ENCODE results near the gene RERE. TPM values are rescaled to one million over a fixed set of nuclear protein-coding genes. Genes with fewer than 3 reads are reported as not detected.

Gene RERE
- polyA plus RNA-seq, 2 donors = 14.0 to 24.4 TPM

DNA sequence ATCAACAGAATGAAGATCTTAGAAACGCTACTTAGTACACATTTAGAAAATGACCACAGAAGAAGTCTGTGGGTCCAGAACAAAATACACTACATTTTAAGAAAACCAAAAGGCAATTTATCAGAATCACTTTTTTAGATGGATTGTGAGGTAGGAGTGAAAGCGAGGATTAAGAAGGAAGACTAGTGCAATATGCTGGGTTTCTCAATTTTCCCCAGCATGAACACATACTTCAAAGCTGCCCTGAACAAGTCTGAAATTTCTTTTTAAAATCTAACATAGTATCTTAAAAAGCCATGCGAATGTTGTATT, 299.0 kb downstream of the RERE start:
- no peaks in the 10 kb centered on the region for H3K36me3 ChIP-seq (ENCODE audit: control insufficient read depth in 2 of 2, insufficient read depth in 2 of 2, low read length in 1 of 2)
- H3K27ac ChIP-seq (ENCODE audit: low read depth in 2 of 2, low read length in 1 of 2) = no peak overlapping the region
- H3K27me3 ChIP-seq (ENCODE audit: control insufficient read depth in 1 of 2, insufficient read depth in 2 of 2, low read length in 2 of 2) = no peaks in the 10 kb centered on the region
- H3K4me3 ChIP-seq (ENCODE audit: low read depth in 1 of 2, low read length in 2 of 2) = no peak overlapping the region
- no peaks in the 10 kb centered on the region for H3K9me3 ChIP-seq (ENCODE audit: control insufficient read depth in 2 of 2, insufficient read depth in 1 of 2, low read depth in 1 of 2, low read length in 1 of 2)
- WGBS, 2 donors = 87 to 88% methylated on average over 3 of the region's 3 CpGs
- H3K4me1 ChIP-seq (ENCODE audit: control insufficient read depth in 2 of 2, insufficient read depth in 2 of 2, low read length in 1 of 2) = peaks cover 0 to 2% of the 10 kb centered on the region in 2 donors

DNA sequence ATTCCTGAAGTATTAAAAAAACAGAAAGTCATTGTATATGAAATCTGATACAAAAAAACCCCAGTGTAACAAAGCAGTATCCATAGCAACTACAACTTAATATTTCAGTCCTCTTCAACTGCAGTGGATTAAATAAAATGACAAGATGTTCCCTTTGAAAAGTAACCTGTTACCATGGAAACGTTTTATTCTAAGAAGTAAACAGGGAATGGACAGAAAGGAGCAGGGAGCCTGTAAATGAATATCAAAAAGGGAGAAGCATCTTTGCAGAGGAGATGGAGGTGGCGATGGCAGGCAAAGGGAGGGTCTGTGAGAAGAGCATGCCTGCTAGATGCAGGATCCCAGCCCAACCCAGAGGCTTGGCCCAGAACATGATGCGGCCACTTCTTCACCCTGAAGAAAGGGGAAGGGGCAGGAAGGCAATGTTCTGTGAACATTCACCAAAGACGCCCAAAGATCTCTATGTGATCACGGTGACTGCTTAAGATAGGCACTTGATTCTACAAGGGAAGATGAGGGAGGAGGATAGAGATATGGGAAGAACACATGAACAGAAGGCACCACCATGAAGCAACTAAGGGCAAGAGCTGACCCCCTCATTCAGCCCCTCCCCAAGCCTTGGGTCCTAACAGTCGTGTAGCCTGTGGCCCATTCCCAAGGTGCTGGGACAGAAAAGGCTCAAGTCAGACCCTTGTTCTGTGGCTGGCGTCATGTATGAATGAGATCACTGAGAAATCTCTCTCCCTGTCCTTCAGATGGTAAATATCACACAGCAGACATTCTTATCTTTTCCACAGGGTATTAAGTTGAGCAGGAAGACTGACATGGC, 299.6 kb downstream of the RERE start:
- H3K9me3 ChIP-seq (ENCODE audit: control insufficient read depth in 2 of 2, insufficient read depth in 1 of 2, low read depth in 1 of 2, low read length in 1 of 2) = no peaks in the 10 kb centered on the region
- no peaks in the 10 kb centered on the region for H3K36me3 ChIP-seq (ENCODE audit: control insufficient read depth in 2 of 2, insufficient read depth in 2 of 2, low read length in 1 of 2)
- H3K27ac ChIP-seq (ENCODE audit: low read depth in 2 of 2, low read length in 1 of 2) = peak overlapping the region; percentile 4 to 26
- WGBS, 2 donors = 75 to 79% methylated on average over 7 of the region's 7 CpGs
- no peaks in the 10 kb centered on the region for H3K27me3 ChIP-seq (ENCODE audit: control insufficient read depth in 1 of 2, insufficient read depth in 2 of 2, low read length in 2 of 2)
- no peak overlapping the region for H3K4me3 ChIP-seq (ENCODE audit: low read depth in 1 of 2, low read length in 2 of 2)
- H3K4me1 ChIP-seq (ENCODE audit: control insufficient read depth in 2 of 2, insufficient read depth in 2 of 2, low read length in 1 of 2) = peaks cover 0 to 2% of the 10 kb centered on the region in 2 donors

DNA sequence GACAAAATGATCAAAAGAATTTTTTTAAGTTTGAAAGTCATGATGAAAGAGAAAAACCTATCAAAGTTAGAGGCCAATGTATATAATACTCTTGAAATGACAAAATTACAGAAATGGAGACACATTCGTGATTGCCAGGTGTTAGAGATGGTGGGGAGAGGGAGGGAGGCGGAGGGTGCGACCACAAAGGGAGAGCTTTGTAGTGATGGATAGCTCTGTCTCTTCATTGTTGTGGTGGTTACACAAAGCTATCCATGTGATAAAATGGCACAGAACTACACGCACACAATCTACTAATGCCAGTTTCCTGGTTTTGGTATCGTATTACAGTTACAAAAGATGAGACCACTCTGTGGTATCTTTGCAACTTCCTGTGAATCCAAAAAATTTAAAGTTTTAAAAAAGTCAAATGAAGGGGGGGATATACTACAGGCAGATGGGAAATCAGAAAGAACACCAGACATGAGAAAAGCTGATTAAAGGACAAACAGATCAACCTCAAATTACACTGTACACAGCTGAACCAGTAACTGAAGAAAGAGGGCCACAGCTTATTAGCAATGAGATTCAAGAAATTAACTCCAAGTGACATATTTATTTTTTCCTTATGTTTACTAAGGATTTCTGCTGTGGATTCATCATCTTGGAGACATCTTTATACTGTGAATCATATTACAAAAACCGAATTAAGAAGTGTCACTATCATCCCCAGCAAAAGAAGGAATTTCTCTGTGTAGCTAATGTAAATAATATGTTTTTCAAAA, 300.5 kb downstream of the RERE start:
- Histone ChIP-seq H3K36me3 (ENCODE audit: control insufficient read depth in 2 of 2, insufficient read depth in 2 of 2, low read length in 1 of 2) (no peaks in the 10 kb centered on the region), H3K9me3 (ENCODE audit: control insufficient read depth in 2 of 2, insufficient read depth in 1 of 2, low read depth in 1 of 2, low read length in 1 of 2) (no peaks in the 10 kb centered on the region), H3K27ac (ENCODE audit: low read depth in 2 of 2, low read length in 1 of 2) (no peak overlapping the region), H3K4me3 (ENCODE audit: low read depth in 1 of 2, low read length in 2 of 2) (no peak overlapping the region), H3K27me3 (ENCODE audit: control insufficient read depth in 1 of 2, insufficient read depth in 2 of 2, low read length in 2 of 2) (no peaks in the 10 kb centered on the region), H3K4me1 (ENCODE audit: control insufficient read depth in 2 of 2, insufficient read depth in 2 of 2, low read length in 1 of 2) (no peaks in the 10 kb centered on the region)
- WGBS, 2 donors = 64 to 69% methylated on average over 6 of the region's 6 CpGs

DNA sequence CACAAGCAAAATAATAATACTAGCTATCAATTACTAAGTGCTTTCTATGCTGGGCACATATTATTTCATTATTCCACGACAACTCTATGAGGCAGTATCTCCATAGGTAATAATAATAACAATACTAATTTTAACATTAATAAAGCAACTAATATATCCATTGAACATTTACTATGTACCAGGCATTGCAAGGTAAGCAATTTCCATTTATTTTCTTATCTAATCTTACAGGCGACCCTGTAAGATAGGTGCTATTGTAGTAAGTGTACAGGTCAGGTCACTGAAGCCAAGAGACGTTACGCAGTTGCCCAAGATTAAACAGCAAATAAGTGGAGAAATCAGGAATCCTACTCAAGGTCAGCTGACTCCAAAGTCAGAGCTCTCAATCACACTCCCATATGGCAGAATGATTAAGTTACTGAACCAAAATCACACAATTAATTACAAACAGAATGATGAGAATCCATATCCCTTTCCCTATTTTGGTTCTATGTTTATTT, 301.1 kb downstream of the RERE start:
- Histone ChIP-seq H3K9me3 (ENCODE audit: control insufficient read depth in 2 of 2, insufficient read depth in 1 of 2, low read depth in 1 of 2, low read length in 1 of 2) (no peaks in the 10 kb centered on the region), H3K4me1 (ENCODE audit: control insufficient read depth in 2 of 2, insufficient read depth in 2 of 2, low read length in 1 of 2) (no peaks in the 10 kb centered on the region), H3K36me3 (ENCODE audit: control insufficient read depth in 2 of 2, insufficient read depth in 2 of 2, low read length in 1 of 2) (no peaks in the 10 kb centered on the region), H3K27me3 (ENCODE audit: control insufficient read depth in 1 of 2, insufficient read depth in 2 of 2, low read length in 2 of 2) (no peaks in the 10 kb centered on the region), H3K4me3 (ENCODE audit: low read depth in 1 of 2, low read length in 2 of 2) (no peak overlapping the region), H3K27ac (ENCODE audit: low read depth in 2 of 2, low read length in 1 of 2) (no peak overlapping the region)
- WGBS, 2 donors = 73 to 85% methylated on average over 4 of the region's 4 CpGs

DNA sequence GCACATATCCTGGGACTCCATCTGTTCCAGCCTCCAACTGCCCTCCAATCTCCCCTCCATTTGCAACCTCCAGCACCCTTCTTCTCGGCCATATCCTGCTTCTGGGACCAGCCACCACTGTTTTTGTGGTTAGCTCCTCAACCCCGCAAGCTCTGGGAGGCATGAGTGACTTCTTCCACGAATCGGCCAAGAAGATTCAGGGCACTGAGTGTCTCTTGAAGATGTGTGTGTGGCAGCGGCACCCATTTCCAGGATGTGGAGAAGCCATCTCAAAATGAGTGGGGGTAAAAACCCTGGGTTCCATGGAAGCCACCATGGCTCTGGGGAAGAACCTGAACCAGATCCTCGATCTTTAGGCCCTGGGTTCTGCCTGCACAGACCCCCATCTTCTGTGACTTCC, 304.9 kb downstream of the RERE start:
- Histone ChIP-seq H3K27me3 (ENCODE audit: control insufficient read depth in 1 of 2, insufficient read depth in 2 of 2, low read length in 2 of 2) (no peaks in the 10 kb centered on the region), H3K27ac (ENCODE audit: low read depth in 2 of 2, low read length in 1 of 2) (no peak overlapping the region), H3K4me3 (ENCODE audit: low read depth in 1 of 2, low read length in 2 of 2) (no peak overlapping the region), H3K36me3 (ENCODE audit: control insufficient read depth in 2 of 2, insufficient read depth in 2 of 2, low read length in 1 of 2) (no peaks in the 10 kb centered on the region), H3K4me1 (ENCODE audit: control insufficient read depth in 2 of 2, insufficient read depth in 2 of 2, low read length in 1 of 2) (no peaks in the 10 kb centered on the region), H3K9me3 (ENCODE audit: control insufficient read depth in 2 of 2, insufficient read depth in 1 of 2, low read depth in 1 of 2, low read length in 1 of 2) (no peaks in the 10 kb centered on the region)
- WGBS, 2 donors = 93 to 95% methylated on average over 6 of the region's 6 CpGs

DNA sequence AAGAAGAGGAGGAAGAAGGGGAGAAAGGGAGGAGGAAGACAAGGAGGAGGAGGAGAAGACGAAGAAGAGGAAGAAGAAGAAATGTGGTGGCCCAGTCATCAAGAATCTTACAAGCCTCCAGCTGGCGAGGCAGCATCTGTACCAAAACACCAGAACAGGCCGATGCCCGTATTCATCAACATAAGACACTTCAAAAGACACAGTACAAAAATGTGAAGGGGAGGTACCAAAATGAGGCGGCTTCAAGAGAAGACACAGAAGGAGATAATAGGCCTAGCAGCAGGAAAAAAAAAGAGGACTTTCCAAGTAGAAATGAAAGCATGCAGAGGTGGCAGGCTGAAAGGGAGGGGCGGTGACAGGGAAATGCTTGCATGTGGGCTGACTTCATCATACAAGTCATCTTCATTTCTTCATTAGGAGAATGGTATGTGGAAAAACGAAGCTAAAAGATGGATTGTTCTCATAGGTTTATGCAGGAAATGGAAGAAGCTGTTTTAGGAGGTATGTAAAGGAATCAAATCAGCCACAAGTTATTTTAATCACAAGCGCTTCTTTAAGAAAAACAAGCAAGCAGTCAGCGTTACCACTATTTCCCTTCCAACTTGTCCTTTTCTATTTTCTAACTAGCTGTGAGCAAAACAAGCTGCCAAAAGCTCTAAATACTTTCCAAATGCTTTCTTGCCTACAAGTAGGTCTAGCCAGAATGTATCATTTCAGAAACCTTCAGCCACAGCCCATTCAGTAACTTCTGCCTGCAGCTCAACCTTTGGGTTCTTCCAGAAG, 307.2 kb downstream of the RERE start:
- Histone ChIP-seq H3K9me3 (ENCODE audit: control insufficient read depth in 2 of 2, insufficient read depth in 1 of 2, low read depth in 1 of 2, low read length in 1 of 2) (no peaks in the 10 kb centered on the region), H3K27ac (ENCODE audit: low read depth in 2 of 2, low read length in 1 of 2) (peak overlapping the region; percentile 17 to 28), H3K36me3 (ENCODE audit: control insufficient read depth in 2 of 2, insufficient read depth in 2 of 2, low read length in 1 of 2) (no peaks in the 10 kb centered on the region), H3K27me3 (ENCODE audit: control insufficient read depth in 1 of 2, insufficient read depth in 2 of 2, low read length in 2 of 2) (no peaks in the 10 kb centered on the region), H3K4me3 (ENCODE audit: low read depth in 1 of 2, low read length in 2 of 2) (no peak overlapping the region), H3K4me1 (ENCODE audit: control insufficient read depth in 2 of 2, insufficient read depth in 2 of 2, low read length in 1 of 2) (no peaks in the 10 kb centered on the region)
- WGBS, 2 donors = 31% methylated on average over 9 of the region's 9 CpGs

DNA sequence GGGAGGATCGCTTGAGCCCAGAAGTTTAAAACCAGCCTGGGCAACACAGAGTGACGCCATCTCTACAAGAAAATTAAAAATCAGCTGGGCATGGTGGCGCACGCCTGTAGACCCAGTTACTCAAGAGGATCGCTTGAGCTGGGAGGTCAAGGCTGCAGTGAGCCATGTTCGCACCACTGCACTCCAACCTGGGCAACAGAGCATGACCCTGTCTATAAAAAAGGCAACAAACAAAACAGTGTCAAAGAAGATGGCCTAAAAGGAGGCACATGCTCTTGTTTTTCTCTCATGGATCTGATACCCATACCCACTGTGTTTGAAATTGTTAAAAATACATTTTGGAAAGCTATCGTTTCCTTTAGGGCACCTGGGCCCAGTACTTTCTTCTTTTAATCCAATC, 307.9 kb downstream of the RERE start:
- H3K27me3 ChIP-seq (ENCODE audit: control insufficient read depth in 1 of 2, insufficient read depth in 2 of 2, low read length in 2 of 2) = no peaks in the 10 kb centered on the region
- H3K4me3 ChIP-seq (ENCODE audit: low read depth in 1 of 2, low read length in 2 of 2) = no peak overlapping the region
- no peaks in the 10 kb centered on the region for H3K36me3 ChIP-seq (ENCODE audit: control insufficient read depth in 2 of 2, insufficient read depth in 2 of 2, low read length in 1 of 2)
- no peaks in the 10 kb centered on the region for H3K9me3 ChIP-seq (ENCODE audit: control insufficient read depth in 2 of 2, insufficient read depth in 1 of 2, low read depth in 1 of 2, low read length in 1 of 2)
- H3K27ac ChIP-seq (ENCODE audit: low read depth in 2 of 2, low read length in 1 of 2) = peak overlapping the region; percentile 17
- 92 to 95% methylated on average over 7 of the region's 7 CpGs for WGBS, 2 donors
- no peaks in the 10 kb centered on the region for H3K4me1 ChIP-seq (ENCODE audit: control insufficient read depth in 2 of 2, insufficient read depth in 2 of 2, low read length in 1 of 2)

DNA sequence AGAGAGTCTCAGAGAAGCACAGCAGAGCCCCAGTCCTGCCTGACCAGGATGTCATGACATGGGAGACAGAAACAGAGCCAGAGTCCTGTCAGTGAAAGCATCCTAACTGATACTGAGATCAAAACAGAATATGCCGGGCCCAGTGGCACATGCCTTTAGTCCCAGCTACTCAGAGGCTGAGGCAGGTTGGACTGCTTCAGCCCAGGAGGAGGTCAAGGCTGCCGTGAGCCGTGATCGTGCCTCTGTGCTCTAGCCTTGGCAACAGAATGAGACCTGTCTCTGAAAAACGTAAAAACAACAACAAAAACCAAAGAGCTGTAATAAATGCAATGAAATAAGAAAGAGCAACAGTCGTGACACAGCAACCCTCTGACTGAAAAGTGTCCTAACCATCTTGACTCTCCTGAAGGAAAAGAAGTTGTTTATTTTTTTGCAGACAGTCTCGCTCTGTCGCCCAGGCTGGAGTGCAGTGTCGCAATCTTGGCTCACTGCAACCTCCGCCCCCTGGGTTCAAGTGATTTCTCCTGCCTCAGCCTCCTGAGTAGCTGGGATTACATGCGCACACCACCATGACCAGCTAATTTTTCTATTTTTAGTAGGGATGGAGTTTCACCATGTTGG, 310.3 kb downstream of the RERE start:
- no peaks in the 10 kb centered on the region for H3K27me3 ChIP-seq (ENCODE audit: control insufficient read depth in 1 of 2, insufficient read depth in 2 of 2, low read length in 2 of 2)
- no peak overlapping the region for H3K4me3 ChIP-seq (ENCODE audit: low read depth in 1 of 2, low read length in 2 of 2)
- WGBS, 2 donors = 88% methylated on average over 11 of the region's 11 CpGs
- H3K27ac ChIP-seq (ENCODE audit: low read depth in 2 of 2, low read length in 1 of 2) = no peak overlapping the region
- no peaks in the 10 kb centered on the region for H3K36me3 ChIP-seq (ENCODE audit: control insufficient read depth in 2 of 2, insufficient read depth in 2 of 2, low read length in 1 of 2)
- no peaks in the 10 kb centered on the region for H3K4me1 ChIP-seq (ENCODE audit: control insufficient read depth in 2 of 2, insufficient read depth in 2 of 2, low read length in 1 of 2)
- H3K9me3 ChIP-seq (ENCODE audit: control insufficient read depth in 2 of 2, insufficient read depth in 1 of 2, low read depth in 1 of 2, low read length in 1 of 2) = no peaks in the 10 kb centered on the region

DNA sequence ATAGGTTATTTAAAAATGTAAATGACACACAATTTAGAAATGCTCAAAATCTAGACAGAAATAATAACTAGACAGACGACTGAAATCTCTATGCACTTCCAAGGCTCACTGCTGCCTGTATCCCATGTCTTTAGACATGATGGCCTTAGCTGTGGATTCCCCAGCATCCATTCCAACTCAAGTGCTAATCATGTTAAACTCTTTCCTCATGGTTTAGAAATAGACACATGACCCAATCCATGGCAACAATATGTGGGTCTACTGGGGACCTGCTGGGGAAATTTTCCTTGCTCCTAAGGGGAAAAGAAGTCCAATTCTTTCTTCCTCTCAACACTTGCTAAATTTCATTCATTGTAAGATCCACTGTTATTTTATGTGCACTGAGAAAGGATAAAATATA, 311.0 kb downstream of the RERE start:
- 87 to 92% methylated on average over 1 of the region's 1 CpG for WGBS, 2 donors
- Histone ChIP-seq H3K36me3 (ENCODE audit: control insufficient read depth in 2 of 2, insufficient read depth in 2 of 2, low read length in 1 of 2) (no peaks in the 10 kb centered on the region), H3K27ac (ENCODE audit: low read depth in 2 of 2, low read length in 1 of 2) (no peak overlapping the region), H3K27me3 (ENCODE audit: control insufficient read depth in 1 of 2, insufficient read depth in 2 of 2, low read length in 2 of 2) (no peaks in the 10 kb centered on the region), H3K9me3 (ENCODE audit: control insufficient read depth in 2 of 2, insufficient read depth in 1 of 2, low read depth in 1 of 2, low read length in 1 of 2) (no peaks in the 10 kb centered on the region), H3K4me1 (ENCODE audit: control insufficient read depth in 2 of 2, insufficient read depth in 2 of 2, low read length in 1 of 2) (no peaks in the 10 kb centered on the region), H3K4me3 (ENCODE audit: low read depth in 1 of 2, low read length in 2 of 2) (no peak overlapping the region)
